Retinal pigment epithelial cell (primary cell): ENCODE results near the gene TNP1.

Source experiments
- DNase-seq: peaks from one replicate; pipeline ENCODE4 v3.0.0-alpha.2; 2010; ENCODE audit warnings: low read depth
- H3K4me3 ChIP-seq: 2 replicates; pipeline ENCODE4 v1.5.1; 2011; ENCODE audit warnings: mild to moderate bottlenecking, low read length, control low read depth, moderate library complexity
- CTCF ChIP-seq: conservative IDR thresholded peaks from 2 replicates; pipeline ENCODE4 v1.5.1; 2011; ENCODE audit warnings: low read depth, low read length, control low read depth, inconsistent platforms

The TNP1 gene

GRCh38 chr2:216875862-216876261 lies 16.0 kb upstream of the TNP1 start:
- no peak for DNase-seq
- no peak for TF ChIP-seq CTCF
- H3K4me3 ChIP-seq: no peak overlapping the region

GRCh38 chr2:216873573-216873972 lies 13.7 kb upstream of the TNP1 start:
- H3K4me3 ChIP-seq: no peak overlapping the region
- DNase-seq: no peak
- no peak for TF ChIP-seq CTCF

DNA sequence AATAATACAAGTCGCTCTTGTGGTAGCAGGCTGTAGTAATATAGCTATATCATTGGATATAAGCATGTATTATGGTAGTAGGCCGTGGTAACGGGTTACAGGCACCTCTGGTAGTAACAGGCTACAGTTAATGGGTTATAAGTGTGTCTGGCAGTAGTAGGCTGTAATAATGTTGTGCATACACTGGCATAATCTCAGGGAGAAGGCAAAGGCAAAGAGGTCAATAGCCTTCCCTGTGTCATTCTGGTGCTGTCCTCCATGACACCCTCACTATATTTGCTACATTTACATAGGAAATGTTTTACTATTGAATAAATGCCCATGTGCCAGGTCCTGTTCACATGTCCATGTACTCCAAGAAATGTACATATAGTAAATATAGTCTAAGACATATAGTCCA lies 12.8 kb upstream of the TNP1 start:
- H3K4me3 ChIP-seq: no peak overlapping the region
- DNase-seq: no peak
- TF ChIP-seq CTCF: no peak

- TF ChIP-seq CTCF: no peak
- no peak overlapping the region for H3K4me3 ChIP-seq
- DNase-seq: no peak
These were observed 12.2 kb upstream of the TNP1 start for GRCh38 chr2:216872040-216872439.

GRCh38 chr2:216871333-216871934 lies 11.6 kb upstream of the TNP1 start:
- TF ChIP-seq CTCF: no peak
- H3K4me3 ChIP-seq: no peak overlapping the region
- no peak for DNase-seq

DNA sequence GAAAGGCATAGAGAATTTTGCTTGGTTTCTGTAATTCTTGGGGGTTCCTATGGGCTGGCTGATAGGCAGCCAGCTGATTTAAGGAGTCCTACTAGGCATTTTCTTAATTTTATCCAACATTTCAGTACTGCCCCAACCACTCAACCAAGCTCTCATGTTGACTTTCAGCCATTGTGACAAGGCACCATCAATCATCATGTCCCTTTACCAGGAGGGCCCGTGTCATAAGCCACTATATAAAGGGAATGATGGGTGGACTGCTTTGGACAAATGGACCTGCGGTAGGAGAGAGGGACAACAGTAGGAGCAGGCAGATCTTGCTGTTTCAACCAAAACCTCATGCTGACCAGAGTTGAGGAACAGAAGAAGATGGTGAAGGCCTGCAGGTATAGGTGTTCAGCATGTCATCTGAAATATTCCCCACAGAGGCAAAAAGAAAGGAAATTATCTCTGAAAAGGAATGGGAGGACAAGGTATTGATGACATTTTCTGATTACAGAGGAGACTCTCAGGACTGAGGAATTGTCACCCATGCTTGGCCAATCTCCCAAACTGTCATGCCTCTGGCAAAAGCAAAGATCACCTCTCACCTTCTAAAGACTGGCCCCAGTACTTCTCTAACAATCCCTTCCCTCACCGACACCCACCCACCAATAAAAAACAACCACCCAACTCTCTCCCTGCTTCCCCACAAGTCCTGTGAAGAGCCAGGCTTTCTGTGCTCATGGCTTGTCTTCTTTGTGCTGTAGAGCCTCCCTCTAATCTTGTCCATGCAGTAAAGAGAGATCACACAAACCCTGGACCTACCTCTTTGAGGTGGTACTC lies 10.9 kb upstream of the TNP1 start:
- no peak overlapping the region for H3K4me3 ChIP-seq
- DNase-seq: no peak
- no peak for TF ChIP-seq CTCF
